Spleen (tissue), 11 donors: Measurements from ENCODE around the gene CRACR2A. TPM values are rescaled to one million over a fixed set of nuclear protein-coding genes. Genes with fewer than 3 reads are reported as not detected.

ENCODE experiments used
- DNase-seq: peaks from one replicate; pipeline ENCODE4 v3.0.0-alpha.2; 2020
- H3K27ac ChIP-seq, 8 donors: fragments of 200-600 bp; sonication (generic) in 7 of 8; 1 replicate in 4 of 8; 2 replicates in 4 of 8; pipeline versions ENCODE4 v1.5.0 to v1.8.0; 2016 to 2021; ENCODE audit warnings: inconsistent platforms in 4 of 8, mild to moderate bottlenecking in 4 of 8, moderate library complexity in 1 of 8
- H3K27me3 ChIP-seq, 7 donors: fragments of 200-600 bp; sonication (generic) in 6 of 7; replicated peaks in 1 of 7; 1 replicate in 4 of 7; 2 replicates in 3 of 7; pipeline versions ENCODE4 v1.5.0 to v1.8.0; 2016 to 2021; ENCODE audit warnings: inconsistent platforms in 3 of 7, mild to moderate bottlenecking in 1 of 7
- H3K36me3 ChIP-seq, 6 donors: fragments of 200-600 bp; sonication (generic) in 5 of 6; 1 replicate in 4 of 6; 2 replicates in 2 of 6; pipeline versions ENCODE4 v1.5.0 to v1.8.0; 2016 to 2021; ENCODE audit warnings: inconsistent platforms in 2 of 6
- H3K4me1 ChIP-seq, 6 donors: fragments of 200-600 bp; sonication (generic) in 5 of 6; 1 replicate in 3 of 6; 2 replicates in 3 of 6; pipeline versions ENCODE4 v1.5.0 to v1.8.0; 2016 to 2021; ENCODE audit warnings: inconsistent platforms in 3 of 6
- H3K4me3 ChIP-seq, 8 donors: fragments of 200-600 bp; sonication (generic) in 7 of 8; 1 replicate in 4 of 8; 2 replicates in 4 of 8; pipeline versions ENCODE4 v1.5.0 to v1.8.0; 2016 to 2021; ENCODE audit warnings: inconsistent platforms in 4 of 8, mild to moderate bottlenecking in 4 of 8, moderate library complexity in 2 of 8
- H3K9me3 ChIP-seq, 8 donors: fragments of 200-600 bp; sonication (generic) in 7 of 8; 1 replicate in 4 of 8; 2 replicates in 4 of 8; pipeline versions ENCODE4 v1.5.0 to v1.8.0; 2016 to 2021; ENCODE audit warnings: inconsistent platforms in 4 of 8
- CTCF ChIP-seq, 11 experiments: fragments of 200-600 bp in 7 of 11; fragments of 450-650 bp in 4 of 11; sonication (generic) in 4 of 11; IDR thresholded peaks in 8 of 11; conservative IDR thresholded peaks in 3 of 11; 1 replicate in 7 of 11; 2 replicates in 4 of 11; pipeline versions ENCODE4 v1.4.0 to v1.8.0; 2016 to 2021; ENCODE audit warnings: antibody characterized with exemption in 11 of 11, inconsistent platforms in 4 of 11, mild to moderate bottlenecking in 1 of 11
- POLR2A ChIP-seq, 3 donors: fragments of 450-650 bp; IDR thresholded peaks; one replicate each; pipeline ENCODE4 v1.5.1; 2017; ENCODE audit warnings: antibody characterized with exemption in 3 of 3, mild to moderate bottlenecking in 1 of 3
- POLR2AphosphoS5 ChIP-seq, 3 donors: sonication (generic); formaldehyde crosslinking; IDR thresholded peaks; one replicate each; pipeline ENCODE4 v1.5.1; 2017; ENCODE audit warnings: antibody characterized with exemption in 3 of 3
- WGBS, 5 donors: extraction: QIAGEN DNeasy Blood & Tissue Kit in 3 of 5; methylation state at CpG; one replicate each; pipeline versions ENCODE4 v1.1.5 to v1.1.7; 2013 to 2018; 5-methylcytosine and 5-hydroxymethylcytosine counted together
- intact Hi-C: fragments of 100-400 bp; cut with DNase I; formaldehyde crosslinking; loops from one replicate; pipeline ENCODE4 v1.15.0; 2023; ENCODE audit warnings: low total_unique reads
- polyA plus RNA-seq, 3 donors: library from polyadenylated mRNA; stranded (reverse); fragments of 200-250 nt; gene quantifications; one replicate each; pipeline ENCODE4 v1.2.1, GENCODE V29; 2013
- total RNA-seq, 7 donors: library from RNA; depleted of rRNA in 3 of 7; stranded (reverse); fragments of >200 nt in 3 of 7; fragmentation: NEBNext Ultra II Directional in 4 of 7; extraction: Animal tissue kit (Norgen Biotek cat#: 25700) in 4 of 7; gene quantifications; one replicate each; pipeline versions ENCODE4 v1.1.0 to v1.2.1, GENCODE V29; 2016 to 2021
- donor health status: healthy with polysubstance abuse.
- donor health status: DM: no; HTN: no; CAD: no; lungs with moderate emphysema.
- donor health status: DM: no; HTN: no; CAD: no.
- donor health status: Bipolar disorder and iron deficiency.
- donor health status: healthy.
- donor health status: DM: no; HTN: no; CAD: no.
- donor health status: DM: yes; HTN: yes; CAD: no.

The CRACR2A gene
- total and polyA plus RNA-seq, 10 donors = 3.3 to 27.6 (median 21.1) TPM

GRCh38 chr12:3615862-3616261, 137.0 kb downstream of the CRACR2A start:
- 96 to 98% (median 96%) methylated on average over 5 of the region's 5 CpGs for WGBS, 5 donors
- Histone ChIP-seq H3K4me3 (no peak overlapping the region), H3K9me3 (peaks cover 0 to 3% (median 0%) of the 10 kb centered on the region in 8 donors), H3K27me3 (no peaks in the 10 kb centered on the region), H3K27ac (no peak overlapping the region), H3K4me1 (no peaks in the 10 kb centered on the region), H3K36me3 (peaks cover 0 to 94% (median 44%) of the 10 kb centered on the region in 6 donors)
- TF ChIP-seq POLR2A (IDR thresholded peaks at IDR 0.05) = no peak
- TF ChIP-seq POLR2AphosphoS5 (IDR thresholded peaks at IDR 0.05) = no peak
- no peak for TF ChIP-seq CTCF (IDR thresholded peaks at IDR 0.05 in 8 of 11, conservative IDR thresholded peaks at IDR 0.05 in 3 of 11)
- intact Hi-C loops = no loop called here
- DNase-seq = no peak

- 87 to 90% (median 88%) methylated on average over 15 to 16 of the region's 16 CpGs for WGBS, 5 donors
- Histone ChIP-seq H3K4me1 (no peaks in the 10 kb centered on the region), H3K4me3 (no peak overlapping the region), H3K9me3 (peaks cover 0 to 13% (median 4%) of the 10 kb centered on the region in 8 donors), H3K27me3 (no peaks in the 10 kb centered on the region), H3K36me3 (peaks cover 0 to 91% (median 43%) of the 10 kb centered on the region in 6 donors), H3K27ac (no peak overlapping the region)
- TF ChIP-seq POLR2AphosphoS5 (IDR thresholded peaks at IDR 0.05) (no peak), CTCF (IDR thresholded peaks at IDR 0.05 in 8 of 11, conservative IDR thresholded peaks at IDR 0.05 in 3 of 11) (no peak), POLR2A (IDR thresholded peaks at IDR 0.05) (no peak)
- intact Hi-C loops = no loop called here
- peak; percentile 48 for DNase-seq
These were observed 138.0 kb downstream of the CRACR2A start for GRCh38 chr12:3614806-3615466.

- H3K9me3 ChIP-seq = peaks cover 0 to 24% (median 13%) of the 10 kb centered on the region in 8 donors
- no peak overlapping the region for H3K4me3 ChIP-seq
- intact Hi-C loops = no loop called here
- H3K4me1 ChIP-seq = peaks cover 0 to under 1% (median 0%) of the 10 kb centered on the region in 6 donors
- no peak overlapping the region for H3K27ac ChIP-seq
- 92 to 96% (median 95%) methylated on average over 13 of the region's 13 CpGs for WGBS, 5 donors
- TF ChIP-seq POLR2AphosphoS5 (IDR thresholded peaks at IDR 0.05) = no peak
- peak; percentile 52 for DNase-seq
- peaks cover 0 to 89% (median 32%) of the 10 kb centered on the region in 6 donors for H3K36me3 ChIP-seq
- no peaks in the 10 kb centered on the region for H3K27me3 ChIP-seq
These were observed 139.1 kb downstream of the CRACR2A start for GRCh38 chr12:3613641-3614395.

- peaks cover 0 to 5% (median 0%) of the 10 kb centered on the region in 6 donors for H3K4me1 ChIP-seq
- H3K27me3 ChIP-seq = no peaks in the 10 kb centered on the region
- peak; percentile 47 for DNase-seq
- no peak overlapping the region for H3K4me3 ChIP-seq
- no peak for TF ChIP-seq POLR2A (IDR thresholded peaks at IDR 0.05)
- no peak for TF ChIP-seq POLR2AphosphoS5 (IDR thresholded peaks at IDR 0.05)
- no peak for TF ChIP-seq CTCF (IDR thresholded peaks at IDR 0.05 in 8 of 11, conservative IDR thresholded peaks at IDR 0.05 in 3 of 11)
- H3K9me3 ChIP-seq = peaks cover 0 to 25% (median 15%) of the 10 kb centered on the region in 8 donors
- 70 to 88% (median 84%) methylated on average over 8 of the region's 8 CpGs for WGBS, 5 donors
- intact Hi-C loops = no loop called here
- peaks cover 0 to 83% (median 28%) of the 10 kb centered on the region in 6 donors for H3K36me3 ChIP-seq
- no peak overlapping the region for H3K27ac ChIP-seq
These were observed 140.8 kb downstream of the CRACR2A start for GRCh38 chr12:3611860-3612703.
